GM18511 (cell line): Measurements from ENCODE around the gene SVOPL.

Source experiments
- ATAC-seq: cut with Tn5 transposase; IDR thresholded peaks from one replicate; pipeline ENCODE4 v1.9.1; 2021; ENCODE audit warnings: mild to moderate bottlenecking, moderate library complexity; ENCODE audit not compliant: unreplicated experiment

SVOPL gene

DNA sequence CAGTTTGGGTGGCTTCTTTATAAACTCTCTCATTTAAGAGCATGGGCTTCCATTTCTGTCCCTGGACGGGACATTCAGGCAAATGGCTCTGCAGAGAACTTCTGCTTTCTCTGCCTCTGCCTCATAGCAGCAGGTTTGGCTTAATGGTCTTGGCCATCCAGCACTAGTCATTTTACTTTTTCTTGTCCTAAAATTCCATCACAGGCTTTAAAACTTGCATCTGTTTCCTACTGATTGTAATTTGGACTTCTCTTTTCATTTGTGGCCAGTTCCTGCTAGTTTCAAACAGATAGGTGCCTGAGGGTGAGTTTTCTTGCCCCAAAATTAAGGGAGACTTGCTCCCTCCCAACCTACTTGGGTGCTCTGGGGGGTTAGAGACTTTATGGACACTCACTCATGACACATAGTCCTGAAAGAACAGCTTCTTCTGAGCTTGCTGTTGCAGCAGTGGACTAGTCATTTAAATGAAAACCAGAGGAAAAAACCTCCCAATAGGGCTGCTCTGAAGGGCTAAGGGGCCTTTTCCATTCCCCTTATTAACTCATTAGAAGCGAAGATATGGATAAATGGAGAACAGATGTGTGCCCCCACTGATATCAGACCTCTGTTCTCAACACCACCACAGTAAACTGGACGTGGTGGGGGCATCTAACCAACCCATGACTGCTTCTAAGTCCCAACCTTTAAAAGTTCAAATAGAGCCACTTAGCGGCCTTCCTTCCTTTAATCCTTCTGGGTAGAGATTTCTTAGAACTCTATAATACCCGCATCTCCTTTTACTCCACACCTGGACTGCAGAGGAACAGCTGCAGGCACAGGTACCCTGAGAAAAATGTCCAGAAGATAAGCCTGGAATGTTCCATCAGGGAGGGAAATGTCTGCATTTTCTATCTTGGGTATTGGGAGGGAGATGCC lies 38.8 kb downstream of the SVOPL start:
- no peak for ATAC-seq

GRCh38 chr7:138661069-138661635 lies 40.0 kb downstream of the SVOPL start:
- ATAC-seq: no peak

DNA sequence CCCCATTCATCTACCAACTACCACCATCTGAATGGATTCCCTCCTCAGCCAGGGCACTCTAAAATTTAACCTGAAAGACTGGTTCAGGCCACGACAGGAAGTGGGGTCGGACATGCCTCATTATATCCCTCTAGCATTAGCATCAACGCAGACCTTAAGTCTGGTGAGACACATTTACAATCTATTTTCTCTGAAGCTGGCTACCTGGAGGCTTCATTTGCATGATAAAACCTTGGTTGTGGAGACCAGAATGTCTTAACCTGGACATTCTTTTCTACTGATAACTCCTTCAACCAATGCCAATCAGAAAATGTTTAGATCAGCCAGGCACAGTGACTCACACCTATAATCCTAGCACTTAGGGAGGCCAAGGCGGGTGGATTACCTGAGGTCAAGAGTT lies 42.3 kb downstream of the SVOPL start:
- no peak for ATAC-seq

DNA sequence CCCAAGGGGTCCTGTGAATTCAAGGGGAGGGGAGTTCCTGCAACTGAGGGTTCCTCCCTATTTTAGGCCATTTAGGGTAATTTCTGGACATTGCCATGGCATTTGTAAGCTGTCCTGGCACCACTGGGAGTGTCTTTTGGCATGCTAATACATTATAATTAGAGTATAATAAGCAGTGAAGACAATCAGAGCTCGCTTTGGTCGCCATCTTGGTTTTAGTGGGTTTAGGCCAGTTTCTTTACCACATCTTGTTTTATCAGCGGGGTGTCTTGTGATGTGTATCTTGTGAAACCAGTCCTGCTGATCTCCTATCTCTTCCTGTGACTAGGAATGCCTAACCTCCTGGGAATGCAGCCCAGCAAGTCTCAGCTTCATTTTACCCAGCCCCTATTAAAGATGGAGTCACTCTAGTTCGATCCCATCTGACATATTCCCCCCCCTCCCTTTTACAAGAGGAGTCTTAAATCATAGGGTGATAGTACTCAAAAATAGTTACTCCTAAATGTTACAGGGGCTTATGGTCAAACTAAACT lies 43.2 kb downstream of the SVOPL start:
- no peak for ATAC-seq

DNA sequence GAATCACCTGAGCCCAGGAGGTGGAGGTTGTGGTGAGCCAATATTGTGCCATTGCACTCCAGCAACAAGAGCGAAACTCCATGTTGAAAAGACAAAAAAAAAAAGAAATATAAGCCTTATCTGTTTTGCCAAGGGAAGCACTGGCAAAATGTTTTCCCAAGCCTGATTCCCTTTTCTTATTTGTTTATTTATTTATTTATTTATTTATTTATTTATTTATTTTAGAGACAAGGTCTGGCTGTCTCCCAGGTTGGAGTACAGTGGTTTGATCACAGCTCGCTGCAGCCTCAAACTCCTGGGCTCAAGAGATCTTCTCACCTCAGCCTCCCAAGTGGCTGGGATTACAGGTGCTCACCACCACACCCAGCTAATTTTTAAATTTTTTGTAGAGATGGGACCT lies 44.2 kb downstream of the SVOPL start:
- no peak for ATAC-seq

GRCh38 chr7:138654616-138655015 lies 46.5 kb downstream of the SVOPL start:
- ATAC-seq: no peak

DNA sequence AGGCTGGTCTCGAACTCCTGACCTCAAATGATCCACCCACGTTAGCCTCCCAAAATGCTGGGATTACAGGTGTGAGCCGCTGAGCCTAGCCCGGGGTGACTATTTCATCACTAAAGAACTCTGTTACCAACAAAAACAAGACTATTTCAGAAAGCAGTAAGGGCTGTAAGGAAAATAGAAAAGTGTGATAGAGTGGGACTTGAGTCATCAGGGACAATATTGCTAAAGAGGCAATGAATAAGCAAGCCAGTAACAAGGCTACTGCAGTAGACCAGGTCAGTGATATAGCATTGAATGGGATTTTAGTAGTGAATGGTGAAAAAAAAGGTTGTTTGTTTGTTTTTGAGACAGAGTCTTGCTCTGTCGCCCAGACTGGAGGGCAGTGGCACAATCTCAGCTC lies 51.7 kb downstream of the SVOPL start:
- ATAC-seq: no peak

DNA sequence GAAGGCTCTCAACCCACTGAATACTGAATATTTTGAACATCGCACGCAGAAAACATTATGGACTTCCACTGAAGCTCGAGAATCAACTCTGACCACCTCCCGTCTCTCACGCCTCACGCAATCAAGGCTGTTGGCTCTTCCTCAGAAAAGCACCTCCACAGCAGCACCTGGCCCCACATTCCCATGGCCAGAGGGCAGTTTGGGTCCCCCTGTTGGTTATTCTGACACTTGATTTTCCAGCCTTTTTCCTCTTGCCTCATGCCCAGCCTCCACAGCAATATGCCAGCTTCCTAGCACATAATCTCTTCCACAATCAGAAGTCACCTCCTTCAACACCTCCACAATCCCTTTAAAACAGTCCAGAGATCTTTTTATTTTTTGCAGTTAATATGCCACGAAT lies 55.9 kb downstream of the SVOPL start:
- no peak for ATAC-seq

- no peak for ATAC-seq
These were observed 68.1 kb downstream of the SVOPL start for GRCh38 chr7:138632826-138633602.

GRCh38 chr7:138632384-138632783 lies 68.8 kb downstream of the SVOPL start:
- no peak for ATAC-seq

GRCh38 chr7:138630059-138630610 lies 71.0 kb downstream of the SVOPL start:
- no peak for ATAC-seq

DNA sequence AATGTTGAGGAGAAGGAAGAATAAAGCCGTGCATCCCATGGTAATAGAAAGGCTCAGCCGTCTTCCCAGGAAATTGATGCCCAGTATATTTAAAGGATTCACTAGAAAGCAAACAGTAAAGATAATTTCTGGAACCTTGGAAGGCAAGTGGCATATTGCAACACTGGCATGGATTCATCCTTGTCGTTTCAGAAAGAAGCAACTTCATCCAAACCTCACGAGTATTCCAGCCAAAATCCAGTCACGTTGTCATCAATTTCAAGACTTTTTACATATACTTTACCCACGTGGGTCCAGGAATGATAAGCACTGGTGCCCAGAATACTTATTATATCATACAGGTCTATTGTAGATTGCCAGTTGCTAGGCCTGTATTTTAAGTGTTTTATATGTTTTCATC lies 73.8 kb downstream of the SVOPL start:
- ATAC-seq: no peak

DNA sequence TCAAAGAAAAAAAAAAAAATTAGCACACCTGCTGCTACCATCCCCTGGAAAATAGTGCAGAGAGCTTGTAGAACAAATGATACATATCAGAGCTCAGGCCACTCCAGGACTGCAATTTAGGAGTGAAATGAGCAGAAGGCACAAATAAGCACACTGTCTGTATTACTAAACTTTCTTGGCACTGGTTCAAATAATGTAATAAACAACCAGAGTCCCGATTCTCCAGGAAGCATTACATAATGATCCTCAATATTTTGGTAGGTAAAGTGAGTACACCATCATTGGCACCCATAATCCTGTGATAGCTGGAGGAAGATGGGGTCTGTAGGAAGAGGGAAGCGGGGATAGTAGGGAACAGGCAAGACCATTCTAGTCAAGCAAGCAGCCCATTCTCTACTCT lies 74.3 kb downstream of the SVOPL start:
- no peak for ATAC-seq

DNA sequence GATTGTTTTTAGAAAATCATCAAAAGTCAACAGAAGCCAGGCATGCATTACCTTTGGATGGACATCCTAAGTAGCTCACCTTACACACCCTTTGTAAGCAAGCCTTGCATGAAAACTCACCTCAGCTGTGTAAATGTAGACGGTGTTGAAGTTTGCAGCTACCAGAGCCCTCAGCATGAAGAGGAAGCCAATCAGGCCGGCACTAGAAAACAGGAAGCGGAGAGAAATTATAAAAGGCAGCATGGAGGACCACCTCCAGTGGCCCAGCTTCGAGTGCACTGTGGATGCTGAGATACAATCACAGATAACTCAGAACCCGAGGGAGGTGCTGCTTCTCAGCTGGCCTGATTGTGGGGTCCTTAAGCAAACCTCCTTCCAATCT lies 75.3 kb downstream of the SVOPL start:
- ATAC-seq: peak; percentile 61

DNA sequence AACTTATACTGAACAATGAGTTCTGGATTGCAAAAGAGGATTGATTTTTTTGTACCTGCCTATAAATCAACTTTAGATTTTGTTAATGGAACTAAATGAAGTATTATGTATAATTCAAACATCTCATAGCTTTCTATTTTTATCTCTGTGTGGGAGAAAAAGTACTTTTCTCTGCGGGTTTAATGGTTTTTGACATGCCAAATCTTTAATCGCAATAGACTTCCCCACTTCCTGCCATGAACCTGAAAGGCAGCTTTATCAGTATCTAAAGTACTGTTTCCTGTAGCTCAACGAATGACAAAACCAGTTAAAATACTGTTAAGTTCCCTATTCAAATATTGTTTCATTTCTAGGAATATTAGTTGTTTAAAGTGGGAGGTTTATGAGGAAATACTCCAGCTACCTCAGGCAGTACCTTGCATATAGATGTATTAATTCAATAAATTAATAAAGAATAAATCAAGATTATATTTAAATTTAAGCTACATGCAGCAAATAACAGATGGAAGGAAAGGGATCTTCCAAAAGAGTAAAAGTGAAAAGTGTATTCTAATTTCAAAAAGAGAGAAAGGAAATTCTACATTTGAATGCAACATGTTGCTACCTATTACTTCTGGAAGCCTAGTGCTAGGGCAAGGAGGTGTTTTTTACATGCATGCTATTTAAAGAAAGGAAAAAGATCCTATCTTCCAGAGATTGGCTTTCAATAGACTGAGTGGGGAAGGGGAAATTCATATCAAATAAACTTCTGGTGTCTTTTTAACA lies 75.9 kb downstream of the SVOPL start:
- peak; percentile 54 for ATAC-seq

GRCh38 chr7:138622841-138623240 lies 78.3 kb downstream of the SVOPL start:
- ATAC-seq: no peak

GRCh38 chr7:138618933-138619332 lies 82.2 kb downstream of the SVOPL start:
- ATAC-seq: no peak

GRCh38 chr7:138618506-138618905 lies 82.7 kb downstream of the SVOPL start:
- ATAC-seq: no peak

DNA sequence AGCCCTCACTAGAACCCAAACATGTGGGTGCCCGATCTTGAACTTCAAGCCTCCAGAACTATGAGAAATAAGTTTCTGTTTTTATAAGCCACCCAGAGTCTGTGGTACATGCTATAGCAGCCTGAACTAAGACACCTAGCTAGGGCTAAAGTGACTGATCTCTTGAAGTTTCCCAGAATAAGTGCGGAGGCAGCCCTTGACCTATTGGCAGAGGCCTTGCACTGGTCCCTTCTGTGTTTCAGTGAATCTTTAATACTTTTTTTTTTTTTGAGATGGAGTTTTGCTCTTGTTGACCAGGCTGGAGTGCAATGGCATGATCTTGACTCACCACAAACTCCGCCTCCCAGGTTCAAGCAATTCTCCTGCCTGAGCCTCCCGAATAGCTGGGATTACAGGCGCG lies 85.1 kb downstream of the SVOPL start:
- ATAC-seq: no peak

DNA sequence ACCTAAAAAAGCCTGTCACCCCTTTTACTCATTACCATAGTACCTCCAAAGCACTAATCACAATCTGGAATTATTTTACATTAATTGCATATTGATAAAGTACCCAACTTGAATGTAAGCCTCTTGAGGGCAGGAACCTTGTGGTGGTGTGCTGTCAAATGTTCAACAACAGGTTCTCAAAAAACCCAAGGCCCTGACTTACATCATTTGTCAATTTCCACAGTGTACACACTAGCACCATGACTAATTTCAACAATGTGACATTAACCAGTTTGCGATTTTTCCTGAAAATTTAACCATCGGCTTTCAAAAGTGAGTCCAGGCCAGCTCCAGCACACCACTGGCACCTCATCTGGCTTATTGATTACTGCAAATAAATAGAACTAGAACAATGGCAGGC lies 87.5 kb downstream of the SVOPL start:
- ATAC-seq: no peak
